22Rv1 (cell line): Measurements from ENCODE around the gene ZNF697.
A peak's percentile ranks its signal among the peaks of the same experiment; 100 is the strongest.

Experiments
- H3K27ac ChIP-seq: fragments of 450-650 bp; 2 replicates; pipeline ENCODE4 v1.5.1; 2017
- ZFX ChIP-seq: fragments of 450-650 bp; IDR thresholded peaks from 2 replicates; pipeline ENCODE4 v1.6.1; 2017; ENCODE audit warnings: antibody characterized with exemption, borderline replicate concordance
- TF ChIP-seq, protein P1 (sequence below): fragments of 450-650 bp; IDR thresholded peaks from 2 replicates; pipeline ENCODE4 v1.5.1; 2017; ENCODE audit warnings: mild to moderate bottlenecking

The ZNF697 gene

GRCh38 chr1:119675349-119676345 is 27.6 kb upstream of the ZNF697 start:
- H3K27ac ChIP-seq, result 0 out of 2 replicates have a peak overlapping the region, but pooled peaks have one; percentile 10
- TF ChIP-seq, protein P1, sequence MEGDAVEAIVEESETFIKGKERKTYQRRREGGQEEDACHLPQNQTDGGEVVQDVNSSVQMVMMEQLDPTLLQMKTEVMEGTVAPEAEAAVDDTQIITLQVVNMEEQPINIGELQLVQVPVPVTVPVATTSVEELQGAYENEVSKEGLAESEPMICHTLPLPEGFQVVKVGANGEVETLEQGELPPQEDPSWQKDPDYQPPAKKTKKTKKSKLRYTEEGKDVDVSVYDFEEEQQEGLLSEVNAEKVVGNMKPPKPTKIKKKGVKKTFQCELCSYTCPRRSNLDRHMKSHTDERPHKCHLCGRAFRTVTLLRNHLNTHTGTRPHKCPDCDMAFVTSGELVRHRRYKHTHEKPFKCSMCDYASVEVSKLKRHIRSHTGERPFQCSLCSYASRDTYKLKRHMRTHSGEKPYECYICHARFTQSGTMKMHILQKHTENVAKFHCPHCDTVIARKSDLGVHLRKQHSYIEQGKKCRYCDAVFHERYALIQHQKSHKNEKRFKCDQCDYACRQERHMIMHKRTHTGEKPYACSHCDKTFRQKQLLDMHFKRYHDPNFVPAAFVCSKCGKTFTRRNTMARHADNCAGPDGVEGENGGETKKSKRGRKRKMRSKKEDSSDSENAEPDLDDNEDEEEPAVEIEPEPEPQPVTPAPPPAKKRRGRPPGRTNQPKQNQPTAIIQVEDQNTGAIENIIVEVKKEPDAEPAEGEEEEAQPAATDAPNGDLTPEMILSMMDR, result peak; percentile 89
- TF ChIP-seq ZFX, result no peak

- H3K27ac ChIP-seq, result no peak overlapping the region
- TF ChIP-seq, protein P1, result no peak
These were observed 26.8 kb upstream of the ZNF697 start for GRCh38 chr1:119674835-119675289.

DNA sequence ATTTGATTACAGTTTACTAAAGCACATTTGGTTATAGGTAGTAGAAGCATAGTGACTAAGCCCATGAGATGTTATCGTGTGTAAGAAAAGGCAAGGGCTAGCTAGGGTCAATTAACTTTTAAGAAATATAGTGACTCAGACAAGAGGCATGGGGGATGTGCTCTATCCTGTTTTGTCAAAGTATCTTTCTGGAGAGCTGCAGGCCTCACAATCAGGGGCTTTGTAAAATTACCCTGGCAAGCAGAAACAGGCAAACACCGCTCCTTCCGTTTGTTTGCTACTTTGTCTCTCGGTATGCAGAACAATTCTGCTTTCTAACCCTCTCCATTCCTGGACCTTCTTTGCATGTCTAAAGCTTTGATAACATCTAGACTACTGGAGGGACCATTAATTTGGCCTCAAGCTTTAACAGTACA is 26.1 kb upstream of the ZNF697 start:
- no peak overlapping the region for H3K27ac ChIP-seq
- TF ChIP-seq ZFX, result no peak
- TF ChIP-seq, protein P1, result no peak

DNA sequence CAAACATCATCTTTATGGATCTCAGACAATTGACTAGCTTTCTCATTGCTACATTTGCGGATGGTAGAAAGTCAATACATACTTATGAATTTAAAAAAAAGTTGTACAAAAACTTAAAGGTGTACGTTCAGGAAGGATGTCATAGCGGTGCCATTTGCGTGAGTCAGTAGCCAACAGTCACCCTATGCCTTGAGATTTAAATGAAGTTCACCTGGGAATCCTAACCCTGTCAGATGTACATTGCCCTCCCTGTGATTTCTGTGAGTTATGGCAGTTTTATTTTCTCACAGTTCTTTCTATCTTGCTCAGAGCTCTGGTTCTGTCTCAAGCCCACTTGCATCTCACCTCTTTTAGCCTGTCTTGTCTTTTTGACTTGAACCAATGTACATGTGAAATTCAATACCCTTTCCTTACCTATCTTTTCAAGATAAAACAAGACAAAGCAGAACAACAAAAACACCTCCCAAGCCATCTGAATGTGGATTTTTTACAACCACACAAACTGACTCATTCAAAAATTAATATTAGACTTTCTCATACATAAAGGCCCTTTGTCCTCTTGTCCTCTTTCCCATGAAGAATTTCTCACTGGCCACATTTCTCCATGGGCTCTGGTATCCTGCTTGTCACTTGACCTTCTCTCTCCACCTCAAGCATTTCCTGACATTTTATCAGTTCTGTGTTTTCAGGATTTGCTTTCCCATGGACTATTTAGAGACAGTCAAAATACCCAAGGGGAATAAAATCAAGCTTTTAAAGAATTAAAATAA is 25.3 kb upstream of the ZNF697 start:
- TF ChIP-seq, protein P1, result no peak
- no peak for TF ChIP-seq ZFX
- no peak overlapping the region for H3K27ac ChIP-seq

DNA sequence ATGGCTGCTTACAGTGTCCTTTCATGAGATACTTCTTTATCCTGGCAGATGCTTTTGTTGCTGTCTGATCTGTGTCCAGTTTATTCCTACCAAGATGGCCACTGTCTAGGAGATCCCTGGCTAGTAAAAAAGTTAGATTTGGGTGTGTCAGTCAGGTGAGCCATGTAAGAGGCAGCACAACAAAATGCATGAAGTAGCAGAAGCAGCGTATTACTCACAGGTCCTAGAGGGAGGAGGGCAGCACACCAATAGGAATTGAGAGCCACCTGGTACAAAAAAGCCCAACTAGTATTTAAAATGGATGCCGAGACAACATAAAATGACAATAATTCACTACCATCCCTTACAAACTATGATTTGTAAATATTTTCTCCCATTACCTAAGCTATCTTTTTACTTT is 22.8 kb upstream of the ZNF697 start:
- TF ChIP-seq ZFX, result no peak
- TF ChIP-seq, protein P1, result no peak
- no peak overlapping the region for H3K27ac ChIP-seq

GRCh38 chr1:119667173-119667572 is 19.1 kb upstream of the ZNF697 start:
- TF ChIP-seq ZFX, result no peak
- TF ChIP-seq, protein P1, result no peak
- H3K27ac ChIP-seq, result no peak overlapping the region
